LHCN-M2 (cell line): ENCODE measurements around the gene GAB2. TPM values are rescaled to one million over a fixed set of nuclear protein-coding genes. Genes with fewer than 3 reads are reported as not detected.
"Not testable (repeated sequence)": the region's sequence is repeated elsewhere in the genome, so short reads cannot be mapped to it uniquely, and the experiment has no call there.

Experiments used
- DNase-seq: peaks from one replicate; pipeline ENCODE4 v3.0.0-alpha.2; 2012; ENCODE audit warnings: low read depth
- total RNA-seq: library from RNA; depleted of rRNA; stranded (reverse); fragments of >200 nt; gene quantifications from 2 replicates; pipeline ENCODE4 v1.2.3, GENCODE V29; 2014; rRNA removed

Gene GAB2
- total RNA-seq, 1 experiment from 2014 or later = 8.1 TPM

- DNase-seq = peak; percentile 96
Measured at GRCh38 chr11:78188286-78189173, 229.1 kb downstream of the GAB2 start, which contains the start of the genes KCTD21 and USP35. TSS of gene KCTD21 (minus strand) at chr11:78188626. CDS start at chr11:78174554, 14,072 bp downstream. TSS of gene USP35 (plus strand) at chr11:78188919. CDS start at chr11:78196246, 7,327 bp downstream.

GRCh38 chr11:78187366-78188285 lies 230.0 kb downstream of the GAB2 start:
- DNase-seq = no peak

- no peak for DNase-seq
Measured at GRCh38 chr11:78181185-78181584, 236.4 kb downstream of the GAB2 start.

GRCh38 chr11:78180751-78181150 lies 236.9 kb downstream of the GAB2 start:
- no peak for DNase-seq

GRCh38 chr11:78179459-78180071 lies 238.1 kb downstream of the GAB2 start:
- DNase-seq = no peak

GRCh38 chr11:78177216-78177615 lies 240.4 kb downstream of the GAB2 start:
- DNase-seq = no peak

GRCh38 chr11:78176605-78177141 lies 240.9 kb downstream of the GAB2 start:
- DNase-seq = no peak

GRCh38 chr11:78175862-78176261 lies 241.8 kb downstream of the GAB2 start:
- DNase-seq = not testable (repeated sequence)

- DNase-seq = no peak
Measured at GRCh38 chr11:78171951-78172350, 245.7 kb downstream of the GAB2 start.

- DNase-seq = no peak
Measured at GRCh38 chr11:78170874-78171549, 246.6 kb downstream of the GAB2 start.

GRCh38 chr11:78170413-78170812 lies 247.2 kb downstream of the GAB2 start:
- no peak for DNase-seq

GRCh38 chr11:78168539-78169477 lies 248.8 kb downstream of the GAB2 start:
- peak; percentile 47 for DNase-seq

GRCh38 chr11:78166855-78167469 lies 250.7 kb downstream of the GAB2 start:
- no peak for DNase-seq

Other genes starting within 250 kb of the GAB2 start
- 7.2 and 7.6 TPM in 2 replicates for gene KCTD21, start 229.2 kb downstream of the GAB2 start, total RNA-seq
- 6.6 and 7.2 TPM in 2 replicates for gene USP35, start 228.9 kb downstream of the GAB2 start, total RNA-seq
- gene NARS2, start 157.0 kb upstream of the GAB2 start, total RNA-seq = 24.0 and 24.3 TPM in 2 replicates